ENCODE measurements around the gene ACAN.

Gene ACAN

GRCh38 chr15:88802250-88802990, 816 bp upstream of the ACAN start:
- no peak for DNase-seq

- DNase-seq, result no peak
These were observed 320 bp upstream of the ACAN start for GRCh38 chr15:88802991-88803240.

DNA sequence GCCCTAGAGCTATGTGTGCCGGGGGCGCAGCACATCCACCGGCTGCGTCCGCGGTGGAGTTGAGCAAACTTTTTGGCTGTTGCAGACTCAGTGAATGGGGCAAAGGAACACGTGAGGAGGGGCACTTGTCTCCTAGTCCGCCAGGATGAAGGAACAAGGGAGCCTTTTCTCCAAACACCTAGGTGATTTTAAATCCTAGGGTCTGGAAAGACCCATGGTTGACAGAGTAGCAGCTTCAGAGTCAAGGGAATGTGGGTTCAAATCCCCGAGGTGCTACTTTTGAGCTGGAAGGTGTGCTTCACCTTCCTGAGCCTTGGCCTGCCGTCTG, 648 bp downstream of the ACAN start:
- DNase-seq, result no peak

- no peak for DNase-seq
These were observed 1.0 kb downstream of the ACAN start for GRCh38 chr15:88804257-88804656.

GRCh38 chr15:88805031-88805780, 2.0 kb downstream of the ACAN start:
- no peak for DNase-seq

GRCh38 chr15:88810446-88810845, 7.2 kb downstream of the ACAN start:
- no peak for DNase-seq

GRCh38 chr15:88812133-88812532, 8.9 kb downstream of the ACAN start:
- no peak for DNase-seq

GRCh38 chr15:88813960-88814359, 10.7 kb downstream of the ACAN start:
- DNase-seq, result no peak

- DNase-seq, result no peak
These were observed 11.2 kb downstream of the ACAN start for GRCh38 chr15:88814393-88814792.

DNA sequence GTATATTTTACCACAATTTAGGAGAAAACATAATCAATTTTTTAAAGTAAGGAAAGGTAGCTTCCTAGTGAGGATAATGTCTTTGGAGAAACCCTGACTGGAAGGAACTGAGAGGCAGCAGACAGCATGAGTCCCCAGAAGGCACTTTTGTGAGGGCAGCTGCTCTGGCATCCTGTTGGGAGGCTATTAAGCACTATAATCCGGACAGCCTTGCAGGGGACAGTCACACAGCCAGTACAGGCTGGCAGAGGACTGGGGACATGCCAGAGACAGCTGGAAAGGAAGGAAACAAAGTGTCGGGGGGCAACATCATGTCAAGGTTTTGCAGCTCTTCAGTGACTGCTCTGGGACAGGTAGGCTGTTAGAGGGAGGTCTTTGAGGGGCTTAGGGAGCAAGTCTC, 15.7 kb downstream of the ACAN start:
- DNase-seq, result no peak

DNA sequence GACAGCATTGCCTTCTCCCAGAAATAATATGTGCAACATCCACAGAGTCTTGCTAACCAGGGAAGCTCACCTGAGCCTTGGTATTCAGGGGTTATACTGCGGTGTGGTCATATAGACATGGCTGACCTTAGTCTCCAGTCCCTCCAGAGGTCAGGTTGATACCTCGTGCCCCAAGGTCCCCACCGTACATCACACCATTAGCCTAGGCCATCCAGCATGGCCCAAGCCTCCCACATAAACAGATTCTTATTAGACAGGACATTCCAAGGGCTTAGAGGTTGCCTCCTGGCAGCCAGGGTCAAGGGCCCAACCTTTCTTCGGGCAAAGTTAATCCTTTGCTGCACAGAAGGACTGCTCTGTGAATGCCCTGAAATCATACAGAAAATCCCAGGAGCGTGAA, 18.8 kb downstream of the ACAN start:
- no peak for DNase-seq

DNA sequence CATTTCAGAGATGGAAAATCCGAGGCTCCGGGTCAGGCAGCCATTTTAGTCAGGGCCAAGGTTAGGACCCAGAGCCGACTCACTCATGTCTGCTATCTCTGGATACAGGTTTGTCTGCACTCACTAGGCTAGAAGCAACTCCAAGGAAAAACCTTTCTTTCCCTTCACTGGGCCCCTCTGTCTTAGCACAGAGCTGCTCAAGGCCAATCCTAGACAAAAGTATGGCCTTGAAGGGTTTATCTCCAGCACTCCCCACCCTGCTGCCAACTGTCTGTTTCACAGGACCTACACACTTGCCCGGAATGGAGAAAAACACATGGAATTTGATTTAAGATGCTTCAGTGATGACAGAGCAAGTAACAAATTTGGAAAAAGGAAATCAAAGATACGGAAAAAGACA, 25.6 kb downstream of the ACAN start:
- DNase-seq, result no peak

DNA sequence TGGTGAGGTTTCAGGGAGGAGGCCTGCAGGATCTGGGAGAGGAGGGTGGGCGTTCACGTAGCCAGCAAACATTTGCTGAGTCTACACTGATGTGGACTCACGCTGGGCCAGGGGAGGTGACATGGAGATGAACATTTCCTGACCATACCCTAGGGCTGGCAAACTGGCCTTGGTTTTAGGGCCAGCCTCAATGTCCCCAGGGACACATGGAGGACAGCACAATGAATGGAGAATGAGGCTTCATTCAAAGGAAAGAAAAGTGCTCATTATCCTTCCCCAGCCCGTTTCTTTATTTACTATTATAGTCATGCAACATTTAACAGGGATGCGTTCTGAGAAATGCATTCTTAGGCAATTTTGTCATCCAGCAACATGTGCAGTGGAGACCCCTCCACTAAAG, 26.8 kb downstream of the ACAN start:
- no peak for DNase-seq

DNA sequence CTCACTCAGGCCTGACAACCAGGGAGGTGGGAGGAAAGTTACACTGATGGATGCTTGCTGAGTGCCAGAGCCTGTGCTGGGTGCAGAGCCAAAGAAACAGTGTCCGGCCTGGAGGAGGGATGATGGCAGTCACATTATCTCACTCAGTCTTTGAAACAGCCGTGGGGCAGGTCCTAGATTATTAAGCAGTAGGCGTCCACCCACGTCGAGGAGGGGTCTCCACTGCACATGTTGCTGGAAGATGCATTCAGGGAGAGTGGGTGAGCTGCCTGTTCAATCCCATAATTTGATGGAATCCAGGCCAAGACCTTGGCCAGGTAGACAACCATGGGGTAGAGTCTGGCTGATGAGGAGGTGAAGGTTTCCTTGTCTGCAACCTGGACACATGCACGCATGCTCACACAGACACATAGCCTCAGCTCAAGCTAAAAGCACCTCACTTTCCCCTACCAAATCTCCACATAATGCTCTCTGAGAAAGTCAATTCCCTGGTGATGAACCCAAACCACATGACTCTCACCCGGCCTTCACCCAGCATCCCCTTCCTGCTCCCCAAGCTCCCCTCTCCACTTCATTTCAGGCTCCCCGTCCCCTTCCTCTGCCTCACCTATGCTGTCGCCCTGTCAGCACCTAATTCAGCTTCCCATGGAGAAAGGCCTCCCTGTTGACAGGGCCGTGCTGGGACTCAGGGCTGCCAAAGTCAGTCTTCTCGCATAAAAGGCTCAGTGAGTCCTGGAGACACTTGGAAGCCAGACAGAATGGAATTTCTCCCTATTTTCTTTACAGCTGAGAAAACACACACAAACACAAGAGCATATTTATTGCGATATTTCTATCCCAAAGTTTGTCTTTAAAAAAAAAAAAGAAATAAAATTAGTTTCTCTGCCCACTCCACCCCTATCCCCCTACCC, 29.8 kb downstream of the ACAN start:
- no peak for DNase-seq

DNA sequence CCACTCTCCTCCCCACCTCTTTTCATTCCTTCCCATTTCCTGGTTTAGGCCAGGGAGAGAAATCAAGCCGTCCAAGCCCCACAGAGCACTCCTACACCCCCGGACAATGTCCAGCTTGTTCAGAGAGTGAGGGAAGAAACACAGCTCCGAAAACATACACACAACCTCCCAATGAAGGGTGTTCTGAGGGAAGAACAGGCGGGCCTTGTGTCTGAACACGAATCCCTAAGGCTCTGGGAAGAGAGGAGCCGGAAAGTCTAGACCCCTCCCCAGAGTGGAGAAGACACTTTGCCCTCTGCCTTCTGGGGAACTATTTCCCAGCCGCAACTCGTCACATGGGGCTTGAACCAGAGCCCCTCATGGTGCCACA, 30.5 kb downstream of the ACAN start:
- DNase-seq, result no peak

GRCh38 chr15:88834211-88834812, 31.1 kb downstream of the ACAN start:
- peak; percentile 11 to 15 for DNase-seq

GRCh38 chr15:88835119-88835518, 31.9 kb downstream of the ACAN start:
- no peak for DNase-seq

DNA sequence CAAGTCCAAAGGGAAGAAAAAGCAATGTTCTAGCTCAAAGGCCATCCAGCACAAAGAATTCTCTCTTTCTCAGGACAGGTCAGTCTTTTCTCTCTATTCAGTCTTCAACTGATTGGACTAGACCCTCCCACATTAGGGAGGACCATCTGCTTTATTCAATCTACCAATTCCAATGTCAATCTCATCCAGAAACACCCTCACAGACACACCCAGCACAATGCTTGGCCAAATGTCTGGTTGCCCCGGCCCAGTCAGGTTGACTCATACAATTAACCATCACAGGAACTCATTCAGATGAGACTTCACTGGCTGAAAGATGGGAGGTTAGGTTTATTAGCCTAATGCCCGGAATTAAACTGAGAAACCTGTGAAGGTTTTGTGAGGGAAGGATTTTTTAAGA, 32.4 kb downstream of the ACAN start:
- DNase-seq, result no peak

- DNase-seq, result no peak
These were observed 35.4 kb downstream of the ACAN start for GRCh38 chr15:88838667-88839066.

DNA sequence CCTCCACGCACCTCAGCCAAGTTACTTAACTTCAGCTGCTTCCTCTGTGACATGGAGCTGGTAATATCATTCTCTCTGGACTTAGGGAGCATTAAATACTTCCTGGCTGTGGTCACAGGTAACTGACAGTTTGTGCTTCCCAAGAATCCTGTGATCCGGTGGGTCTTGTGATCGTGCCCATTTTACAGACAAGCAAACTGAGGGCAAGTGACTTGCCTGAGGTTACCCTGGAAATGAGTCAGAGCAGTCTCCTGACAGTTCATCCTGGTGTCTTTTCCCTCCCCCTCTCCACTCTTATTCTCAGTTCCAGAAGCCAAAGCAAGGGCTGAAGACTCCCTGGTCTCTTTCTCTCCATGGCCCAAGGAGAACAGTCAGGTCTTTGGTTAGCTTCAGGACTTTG, 35.9 kb downstream of the ACAN start:
- no peak for DNase-seq

DNA sequence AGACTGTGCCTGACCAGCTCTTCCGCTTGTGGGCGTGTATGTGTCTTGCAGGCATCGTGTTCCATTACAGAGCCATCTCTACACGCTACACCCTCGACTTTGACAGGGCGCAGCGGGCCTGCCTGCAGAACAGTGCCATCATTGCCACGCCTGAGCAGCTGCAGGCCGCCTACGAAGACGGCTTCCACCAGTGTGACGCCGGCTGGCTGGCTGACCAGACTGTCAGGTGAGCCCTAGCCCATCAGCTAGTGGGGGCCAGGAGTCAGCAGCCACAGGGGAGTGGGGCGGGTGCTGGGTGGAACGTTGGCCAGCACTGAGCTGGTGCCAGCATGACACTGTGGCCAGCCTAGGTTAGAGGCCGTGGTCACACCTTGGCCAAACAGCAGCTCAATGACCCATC, 36.7 kb downstream of the ACAN start:
- no peak for DNase-seq

DNA sequence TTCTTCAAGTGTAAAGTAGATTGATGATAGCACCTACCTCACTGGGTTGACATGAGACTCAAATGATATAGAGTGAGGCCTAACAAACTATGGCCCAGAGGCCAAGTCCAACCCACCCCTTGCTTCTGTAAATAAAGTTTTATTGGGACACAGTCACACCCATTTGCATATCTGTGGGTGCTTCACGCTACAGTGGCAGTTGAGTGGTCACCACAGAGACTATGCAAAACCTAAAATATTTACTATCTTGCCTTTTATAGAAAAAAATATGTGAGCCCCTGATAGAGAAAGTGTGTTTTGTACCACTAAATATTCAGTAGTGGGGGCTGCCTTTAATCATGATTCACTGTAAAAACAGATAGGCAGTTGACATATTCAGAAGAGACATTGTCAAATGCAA, 38.0 kb downstream of the ACAN start:
- DNase-seq, result no peak

- DNase-seq, result no peak
These were observed 38.9 kb downstream of the ACAN start for GRCh38 chr15:88842156-88842555.

- DNase-seq, result no peak
These were observed 40.1 kb downstream of the ACAN start for GRCh38 chr15:88843334-88843733.

Measured in CD4-positive, alpha-beta T cell treated with Interleukin-4 for 1 hour (primary cell).